T-helper 9 cell (primary cell): Measurements from ENCODE around the gene CALY.
"Not testable (repeated sequence)": the region's sequence is repeated elsewhere in the genome, so short reads cannot be mapped to it uniquely, and the experiment has no call there.

Experiments used
- DNase-seq: peaks from one replicate; pipeline ENCODE4 v3.0.0-alpha.2; 2020

CALY gene

DNA sequence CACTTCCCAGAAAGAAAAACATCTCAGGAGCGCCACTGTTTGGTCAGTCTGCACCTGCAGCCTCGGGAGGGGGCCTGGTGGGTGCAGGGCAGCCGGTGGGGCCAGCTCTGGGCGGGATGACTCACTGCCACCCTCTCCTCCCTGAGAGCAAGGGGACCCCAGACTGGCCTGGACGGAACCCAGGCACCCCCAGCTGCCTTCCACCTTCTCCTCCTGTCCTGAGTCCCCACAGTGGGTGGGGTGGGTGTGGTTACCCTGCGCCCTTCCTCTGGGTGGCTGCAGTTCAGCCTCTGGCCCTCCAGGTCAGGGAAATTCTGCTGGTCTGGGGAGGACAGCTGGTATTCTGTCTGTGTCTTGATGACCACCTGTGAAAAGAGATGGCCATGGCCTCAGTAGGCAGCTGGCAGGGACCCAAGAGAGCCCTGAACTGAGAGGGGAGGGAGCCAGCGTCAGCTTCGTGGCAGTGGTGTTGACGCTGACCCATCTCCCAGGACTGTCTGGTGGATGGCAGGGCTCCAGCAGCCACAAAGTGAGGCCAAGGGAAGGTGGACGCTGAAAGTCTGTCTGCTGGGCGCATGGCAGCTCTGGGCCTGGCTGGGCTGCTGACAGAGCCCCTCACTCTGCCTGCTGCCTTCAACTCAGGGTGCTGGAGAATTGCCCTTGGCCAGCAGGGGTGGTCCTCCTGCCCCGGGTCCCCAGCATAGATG lies 8.9 kb downstream of the CALY start:
- DNase-seq: no peak

DNA sequence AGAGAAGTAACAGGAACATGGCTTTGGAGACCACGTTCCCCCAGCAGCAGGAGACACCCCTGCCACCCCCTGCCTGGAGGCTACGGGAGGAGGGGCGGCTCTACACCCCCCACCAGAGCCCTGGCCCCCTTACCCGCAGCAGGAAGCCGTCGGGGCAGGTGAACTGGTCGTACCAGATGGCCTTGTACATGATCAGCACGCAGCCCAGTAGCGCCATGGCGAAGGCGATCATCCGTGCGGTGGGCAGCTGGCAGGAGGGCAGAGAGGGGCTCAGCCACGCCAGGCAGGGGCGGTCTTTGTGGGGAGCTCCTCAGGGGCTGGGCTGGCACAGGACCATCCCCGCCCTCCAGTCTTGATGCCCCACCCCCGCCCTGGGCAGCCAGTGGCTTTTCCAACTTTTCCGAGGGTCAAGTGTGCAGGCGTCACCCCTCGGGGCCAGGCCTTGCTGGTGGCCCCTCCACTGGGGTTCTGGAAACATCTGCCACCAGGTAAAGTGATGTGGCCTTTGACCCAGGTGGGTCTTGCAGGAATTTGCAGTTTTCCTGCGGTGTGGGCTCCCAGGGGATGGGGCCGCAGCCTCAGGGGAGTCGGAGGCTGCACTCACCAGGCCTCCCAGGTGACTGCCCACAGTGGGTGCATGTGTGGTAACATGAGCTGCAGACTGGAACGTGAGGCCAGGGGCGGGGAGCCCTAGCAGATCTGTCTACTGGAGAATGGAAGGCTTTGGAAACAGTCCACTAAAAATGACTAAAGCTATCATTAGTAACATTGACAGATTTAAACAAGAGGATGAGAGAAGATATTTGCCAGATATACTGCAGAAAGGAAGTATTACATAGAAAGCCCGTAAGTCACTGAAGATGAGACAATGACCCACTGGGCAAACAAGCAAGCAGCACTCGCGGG lies 9.7 kb downstream of the CALY start:
- DNase-seq: no peak

DNA sequence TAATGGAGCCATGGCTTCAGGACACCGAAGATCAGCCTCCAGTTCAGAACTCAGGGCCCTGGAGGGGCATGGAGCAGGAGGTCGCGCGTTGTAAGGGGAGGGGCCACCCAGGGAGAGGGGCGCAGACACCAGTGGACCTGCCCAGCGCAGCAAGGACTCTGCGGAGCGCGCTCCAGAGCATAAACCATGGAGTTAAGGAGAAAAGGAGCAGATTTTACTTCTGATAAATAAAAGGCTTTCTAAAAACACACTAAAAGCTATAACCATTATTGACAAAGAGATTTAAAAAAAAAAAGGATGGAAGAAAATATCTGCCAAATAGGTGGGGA lies 10.5 kb downstream of the CALY start:
- no peak for DNase-seq

DNA sequence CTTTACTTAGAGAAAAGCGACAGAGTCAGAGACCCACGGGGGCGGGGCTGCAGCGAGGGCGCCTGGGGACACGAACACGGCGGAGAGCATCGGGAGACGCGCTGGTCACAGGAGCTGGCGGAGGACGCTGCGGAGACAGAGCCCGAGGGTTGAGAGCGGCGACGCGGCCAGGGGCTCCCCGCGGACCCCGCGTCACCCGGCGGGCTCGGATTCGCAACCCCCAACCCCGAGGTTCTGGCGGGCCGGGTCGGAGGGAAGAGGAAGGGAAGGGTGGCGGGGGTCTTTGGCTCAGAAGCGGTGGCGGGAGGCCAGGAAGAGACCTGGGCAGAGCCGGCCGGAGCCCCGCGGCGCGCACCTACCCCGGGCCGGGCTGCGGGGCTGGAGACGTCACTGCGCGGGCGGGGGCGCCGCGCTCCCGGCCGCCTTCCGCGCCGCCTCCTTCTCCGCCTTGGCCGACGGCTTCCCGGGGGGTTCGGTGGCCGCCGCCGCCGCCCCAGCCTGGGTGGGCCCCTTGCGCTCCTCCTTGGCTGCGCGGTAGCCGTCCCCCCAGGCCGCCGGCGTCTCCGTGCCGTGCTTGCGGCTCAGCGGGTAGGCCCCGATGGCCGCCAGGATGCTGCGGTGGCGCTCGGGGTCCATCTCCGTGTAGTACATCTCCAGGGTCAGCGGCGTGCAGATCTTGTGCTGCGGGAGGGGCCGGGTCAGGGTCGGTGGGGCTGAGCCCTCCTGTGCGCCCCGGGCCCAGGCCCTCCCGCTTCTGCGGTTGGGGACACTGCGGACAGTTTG lies 11.1 kb downstream of the CALY start:
- peak; percentile 26 for DNase-seq

DNA sequence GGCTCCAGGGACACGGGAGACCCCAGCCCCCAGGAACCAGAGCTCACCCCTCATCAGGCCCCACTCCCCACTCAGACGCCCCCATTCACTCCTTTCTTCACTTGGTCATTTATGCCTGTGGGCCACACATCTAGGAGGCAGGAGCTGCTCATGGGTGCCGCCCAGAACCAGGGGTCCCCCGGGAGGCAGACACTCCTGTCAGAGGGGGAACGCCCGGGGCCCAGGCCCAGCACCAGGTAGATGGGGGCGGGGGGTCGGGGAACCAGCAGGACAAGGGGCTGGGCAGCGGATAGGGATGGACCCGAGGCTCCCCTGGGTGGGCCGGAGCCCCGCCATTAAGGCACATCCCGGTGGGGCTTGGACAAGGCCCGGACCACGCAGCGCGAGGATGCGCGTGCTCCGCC lies 11.8 kb downstream of the CALY start:
- no peak for DNase-seq

DNA sequence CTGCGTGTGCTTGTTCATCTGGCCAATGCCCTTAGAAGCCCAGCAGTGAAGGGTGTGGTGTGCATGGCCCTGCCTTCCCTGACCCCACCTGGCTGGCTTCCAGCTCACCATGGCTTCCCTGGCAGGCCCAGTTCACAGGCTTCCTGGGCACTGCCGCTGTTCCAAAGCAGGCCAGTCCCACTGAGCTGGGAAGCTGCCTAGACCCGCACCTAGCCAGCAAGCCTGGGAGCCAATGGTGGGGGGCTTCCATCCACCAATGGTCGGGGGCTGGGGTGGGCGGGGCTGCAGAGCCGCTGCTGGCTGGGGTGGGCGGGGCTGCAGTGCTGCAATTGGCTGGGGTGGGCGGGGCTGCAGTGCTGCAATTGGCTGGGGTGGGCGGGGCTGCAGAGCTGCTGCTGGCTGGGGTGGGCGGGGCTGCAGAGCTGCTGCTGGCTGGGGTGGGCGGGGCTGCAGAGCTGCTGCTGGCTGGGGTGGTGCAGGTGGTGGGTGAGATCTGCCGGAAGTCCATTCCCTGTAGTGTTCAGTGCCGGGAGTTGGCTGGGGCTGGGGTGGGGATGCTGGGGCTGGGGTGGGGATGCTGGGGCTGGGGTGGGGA lies 12.4 kb downstream of the CALY start:
- peak; percentile 51 for DNase-seq

DNA sequence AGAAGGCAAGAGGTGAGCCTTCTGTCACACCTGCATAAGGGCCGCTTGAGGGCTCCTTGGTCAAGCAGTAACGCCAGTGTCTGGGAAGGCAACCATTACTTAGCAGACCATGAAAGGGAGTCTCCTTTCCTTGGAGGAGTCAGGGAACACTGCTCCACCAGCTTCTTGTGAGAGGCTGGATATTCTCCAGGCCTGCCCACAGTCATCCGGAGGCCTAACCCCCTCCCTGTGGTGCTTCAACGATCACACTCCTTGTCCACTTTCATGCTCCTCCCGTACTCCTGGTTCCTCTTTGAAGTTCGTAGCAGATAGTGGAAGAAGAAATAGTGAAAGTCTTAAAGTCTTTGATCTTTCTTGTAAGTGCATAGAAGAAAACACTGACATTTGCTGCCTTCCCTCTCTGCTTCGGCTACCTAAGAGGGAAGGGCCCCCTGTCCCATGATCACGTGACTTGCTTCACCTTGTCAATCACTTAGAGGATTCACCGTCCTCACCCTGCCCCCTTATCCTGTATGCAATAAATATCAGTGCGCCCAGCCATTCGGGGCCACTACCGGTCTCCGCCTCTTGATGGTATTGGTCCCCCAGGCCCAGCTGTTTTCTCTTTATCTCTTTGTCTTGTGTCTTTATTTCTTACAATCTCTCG lies 14.5 kb downstream of the CALY start:
- not testable (repeated sequence) for DNase-seq

DNA sequence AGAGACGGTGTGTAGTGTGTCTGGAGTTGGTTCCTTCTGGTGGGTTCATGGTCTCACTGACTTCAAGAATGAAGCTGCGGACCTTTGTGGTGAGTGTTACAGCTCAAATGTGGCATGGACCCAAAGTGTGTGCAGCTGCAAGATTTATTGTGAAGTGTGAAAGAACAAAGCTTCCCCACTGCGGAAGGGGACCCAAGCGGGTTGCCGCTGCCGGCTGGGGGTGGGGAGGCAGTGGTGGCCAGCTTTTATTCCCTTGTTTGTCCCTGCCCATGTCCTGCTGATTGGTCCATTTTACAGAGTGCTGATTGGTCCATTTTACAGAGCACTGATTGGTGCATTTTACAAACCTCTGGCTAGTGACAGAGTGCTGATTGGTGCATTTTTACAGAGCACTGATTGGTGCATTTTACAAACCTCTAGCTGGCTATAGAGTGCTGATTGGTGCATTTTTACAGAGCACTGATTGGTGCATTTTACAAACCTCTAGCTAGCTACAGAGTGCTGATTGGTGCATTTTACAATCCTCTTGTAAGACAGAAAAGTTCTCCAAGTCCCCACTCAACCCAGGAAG lies 15.8 kb downstream of the CALY start:
- not testable (repeated sequence) for DNase-seq

DNA sequence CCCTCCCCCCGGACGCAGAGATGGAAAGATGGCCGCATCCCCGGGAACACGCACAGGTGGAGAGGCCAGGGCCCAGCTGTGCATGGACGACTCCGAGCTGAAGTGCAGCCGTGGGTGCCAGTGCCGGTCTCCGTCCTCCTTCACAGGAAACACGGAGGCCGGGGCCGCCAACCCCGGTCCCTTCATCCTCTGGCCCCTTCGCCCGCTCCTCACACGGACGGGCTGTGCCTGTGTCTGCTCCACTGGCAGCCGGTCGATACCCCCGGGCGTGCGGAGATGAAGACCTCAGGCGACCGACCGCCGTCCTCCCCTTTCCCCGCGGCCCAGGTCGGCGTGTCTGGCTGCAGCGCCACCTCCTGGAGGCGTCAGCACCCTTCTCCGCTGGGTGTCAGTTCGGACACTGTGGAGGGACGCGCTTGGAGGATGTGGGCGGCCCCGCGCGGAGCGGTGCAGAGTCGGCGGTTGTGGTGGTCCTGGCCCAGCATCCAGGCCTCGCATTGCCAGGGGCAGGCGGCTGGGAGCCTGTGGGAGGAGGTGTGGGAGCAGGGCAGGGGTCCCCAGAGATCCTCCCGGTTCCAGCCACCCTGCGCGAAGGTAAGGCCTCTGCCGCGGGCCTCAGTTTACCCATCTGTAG lies 18.1 kb downstream of the CALY start:
- DNase-seq: peak; percentile 65

DNA sequence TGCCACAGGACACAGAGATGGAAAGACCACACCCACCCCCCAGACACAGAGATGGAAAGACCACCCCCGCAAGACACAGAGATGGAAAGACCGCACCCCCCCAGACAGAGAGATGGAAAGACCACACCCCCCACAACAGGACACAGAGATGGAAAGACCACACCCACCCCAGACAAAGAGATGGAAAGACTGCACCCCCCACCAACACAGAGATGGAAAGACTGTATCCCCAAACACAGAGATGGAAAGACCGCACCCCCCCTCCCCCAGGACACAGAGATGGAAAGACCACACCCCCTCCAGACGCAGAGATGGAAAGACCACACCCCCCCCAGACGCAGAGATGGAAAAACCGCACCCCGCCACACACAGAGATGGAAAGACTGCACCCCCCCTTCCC lies 20.0 kb downstream of the CALY start:
- DNase-seq: no peak

DNA sequence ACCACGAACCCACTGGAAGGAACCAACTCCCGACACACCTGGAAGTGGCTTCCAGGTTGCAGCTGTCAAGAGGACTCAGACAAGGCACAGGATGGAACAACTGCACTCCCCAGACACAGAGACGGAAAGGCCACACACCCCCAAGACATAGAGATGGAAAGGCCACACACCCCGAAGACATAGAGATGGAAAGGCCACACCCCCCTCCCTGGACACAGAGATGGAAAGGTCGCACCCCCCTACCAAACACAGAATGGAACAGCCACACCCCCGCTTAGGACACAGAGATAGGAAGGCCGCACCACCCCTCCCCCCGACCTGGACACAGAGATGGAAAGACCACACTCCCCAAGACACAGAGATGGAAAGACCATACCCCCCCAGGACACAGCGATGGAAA lies 20.4 kb downstream of the CALY start:
- no peak for DNase-seq

DNA sequence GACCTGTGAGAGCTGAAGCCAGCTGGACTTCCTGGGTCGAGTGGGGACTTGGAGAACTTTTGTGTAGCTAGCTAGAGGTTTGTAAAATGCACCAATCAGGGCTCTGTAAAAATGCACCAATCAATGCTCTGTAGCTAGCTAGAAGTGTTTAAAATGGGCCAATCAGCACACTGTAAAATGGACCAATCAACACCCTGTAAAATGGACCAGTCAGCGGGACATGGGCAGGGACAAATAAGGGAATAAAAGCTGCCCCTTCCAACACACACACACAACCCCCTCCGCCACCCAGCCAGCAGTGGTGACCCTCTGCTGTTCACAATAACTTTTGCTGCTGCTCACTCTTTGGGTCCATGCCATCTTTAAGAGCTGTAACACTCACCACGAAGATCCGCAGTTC lies 20.8 kb downstream of the CALY start:
- DNase-seq: no peak

DNA sequence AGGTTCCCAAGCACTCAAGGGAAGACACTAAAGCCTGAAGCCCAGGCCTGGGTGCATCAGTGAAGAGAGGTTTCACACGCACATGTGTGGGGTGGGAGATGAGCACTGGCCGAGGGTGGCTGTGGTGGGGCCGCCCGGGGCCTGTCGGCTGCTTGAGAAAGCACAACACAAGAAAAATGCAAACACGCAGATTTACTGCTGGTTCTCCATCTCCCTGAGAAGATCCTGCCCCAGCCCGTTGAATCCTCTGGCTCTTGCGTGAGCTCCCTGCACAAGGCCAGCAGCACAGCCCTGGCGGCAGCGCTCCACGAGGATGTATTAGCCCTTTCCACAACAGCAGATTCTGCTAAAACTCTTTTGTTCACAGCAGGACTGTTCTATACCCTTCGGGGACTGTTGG lies 21.8 kb downstream of the CALY start:
- no peak for DNase-seq

DNA sequence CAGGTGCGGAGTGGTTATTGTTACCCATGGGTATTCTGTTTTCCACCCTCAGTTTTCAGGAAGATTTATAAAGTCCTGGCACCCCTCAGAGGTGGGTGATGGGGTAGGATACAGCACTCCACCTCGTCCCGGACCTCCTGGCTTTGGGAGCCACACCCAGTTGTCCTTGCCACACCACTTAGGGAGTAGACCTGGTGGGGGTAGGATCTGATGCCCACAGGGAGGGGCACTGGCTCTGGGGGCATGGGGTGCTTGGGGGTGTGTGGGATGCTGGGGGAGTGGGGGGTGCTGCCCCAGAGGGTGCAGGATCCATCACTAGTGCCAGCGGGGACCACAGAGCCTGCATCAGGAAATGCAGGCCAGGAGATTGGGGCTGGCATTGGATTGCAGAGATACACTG lies 23.5 kb downstream of the CALY start:
- DNase-seq: no peak

DNA sequence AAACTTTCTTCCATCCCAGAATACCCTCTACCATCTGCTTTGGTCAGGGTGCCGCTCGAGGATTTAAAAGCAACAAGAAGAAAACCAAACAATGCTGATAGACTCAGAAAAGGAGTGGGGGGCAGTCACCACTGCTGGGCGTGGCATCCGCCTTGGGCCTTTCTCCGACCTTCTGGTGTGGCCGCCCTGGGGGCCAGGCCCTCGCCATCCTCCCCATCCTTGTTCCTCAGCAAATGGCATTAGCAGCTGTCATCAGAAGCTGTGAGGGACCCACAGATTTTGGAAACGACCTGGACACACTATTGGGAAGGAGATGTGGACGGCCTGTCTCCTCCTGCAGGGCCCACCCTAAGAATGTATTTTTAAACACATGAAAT lies 23.9 kb downstream of the CALY start:
- DNase-seq: no peak

DNA sequence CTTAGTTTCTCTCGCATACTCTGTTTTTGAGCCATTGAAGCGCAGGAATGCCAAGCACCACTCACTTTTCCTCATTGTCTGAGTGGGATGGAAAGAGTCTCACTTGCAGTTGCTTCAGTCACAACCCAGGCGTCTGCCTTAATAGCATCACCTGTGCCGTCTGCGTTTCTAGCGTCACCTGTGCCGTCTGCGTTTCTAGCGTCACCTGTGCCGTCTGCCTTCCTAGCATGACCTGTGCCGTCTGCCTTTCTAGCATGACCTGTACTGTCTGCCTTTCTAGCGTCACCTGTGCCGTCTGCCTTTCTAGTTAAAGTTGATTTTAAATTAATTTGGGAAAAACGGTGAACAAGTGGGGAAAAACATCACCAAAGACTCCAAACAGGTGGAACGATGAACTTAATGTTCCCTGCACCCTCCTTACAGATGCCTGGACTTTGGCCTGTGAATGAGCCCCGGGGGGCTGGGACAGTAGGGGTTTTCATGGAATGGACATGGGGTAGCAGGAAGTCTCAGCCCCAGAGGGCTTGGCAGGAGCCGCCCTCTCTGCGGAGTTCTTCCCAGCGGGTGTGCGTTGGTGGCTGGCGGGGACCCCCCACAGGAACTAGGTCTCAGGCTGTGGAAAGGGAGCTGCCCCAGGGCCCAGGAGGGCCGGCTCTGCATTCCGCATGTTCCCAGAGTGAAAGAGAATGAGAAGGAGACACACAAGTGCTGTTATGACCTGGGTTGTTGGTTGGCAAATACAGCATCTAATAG lies 24.5 kb downstream of the CALY start:
- DNase-seq: no peak

DNA sequence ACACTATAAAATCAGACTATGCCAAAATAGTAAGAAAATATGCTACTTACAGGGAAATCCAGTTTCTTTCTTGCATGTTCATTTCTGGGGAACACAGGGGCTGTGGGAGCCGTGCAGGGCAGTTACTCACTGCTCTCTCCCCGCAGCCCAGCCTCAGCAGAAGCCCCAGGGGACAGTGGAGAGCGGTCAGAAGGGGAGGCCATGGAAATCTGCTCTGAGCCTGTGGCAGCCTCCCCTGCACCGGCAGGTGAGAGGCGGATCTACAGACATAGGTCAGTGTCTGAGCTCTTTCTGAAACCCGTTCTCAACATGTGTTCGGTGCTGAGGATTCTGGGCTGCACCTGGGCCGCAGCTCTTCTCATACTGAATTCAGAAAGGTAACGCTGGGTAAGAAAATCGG lies 25.1 kb downstream of the CALY start:
- no peak for DNase-seq

DNA sequence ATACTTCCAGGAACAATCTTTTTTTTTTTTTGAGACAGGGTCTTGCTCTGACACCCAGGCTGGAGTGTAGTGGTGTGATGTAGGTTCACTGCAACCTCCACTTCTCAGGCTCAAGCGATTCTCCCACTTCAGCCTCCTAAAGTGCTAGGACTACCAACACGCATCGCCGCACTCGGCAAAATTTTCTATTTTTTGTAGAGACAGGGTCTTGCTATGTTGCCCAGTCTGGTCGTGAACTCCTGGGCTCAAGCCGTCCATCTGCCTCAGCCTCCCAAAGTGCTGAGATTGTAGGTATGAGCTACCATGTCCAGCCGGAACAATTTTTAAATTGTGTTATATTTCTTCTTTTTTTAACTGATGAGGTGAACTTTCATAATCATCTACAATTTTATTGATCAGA lies 25.9 kb downstream of the CALY start:
- no peak for DNase-seq

DNA sequence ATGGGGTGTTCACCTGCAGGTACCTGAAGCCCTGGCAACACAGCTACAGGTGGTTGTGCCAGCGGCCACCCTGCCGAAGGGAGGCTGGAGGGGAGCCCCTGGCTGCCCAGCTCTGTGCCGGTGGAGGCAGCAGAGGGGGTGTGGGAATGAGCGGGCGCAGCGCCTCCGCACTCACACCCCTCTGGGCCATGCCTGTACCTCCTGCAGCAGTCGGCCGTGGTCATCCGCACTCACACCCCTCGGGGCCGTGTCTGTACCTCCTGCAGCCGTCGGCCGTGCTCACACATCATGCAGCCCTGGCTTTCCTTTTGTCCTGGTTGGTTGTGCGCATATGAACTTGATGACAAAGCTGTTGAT lies 26.3 kb downstream of the CALY start:
- DNase-seq: no peak

DNA sequence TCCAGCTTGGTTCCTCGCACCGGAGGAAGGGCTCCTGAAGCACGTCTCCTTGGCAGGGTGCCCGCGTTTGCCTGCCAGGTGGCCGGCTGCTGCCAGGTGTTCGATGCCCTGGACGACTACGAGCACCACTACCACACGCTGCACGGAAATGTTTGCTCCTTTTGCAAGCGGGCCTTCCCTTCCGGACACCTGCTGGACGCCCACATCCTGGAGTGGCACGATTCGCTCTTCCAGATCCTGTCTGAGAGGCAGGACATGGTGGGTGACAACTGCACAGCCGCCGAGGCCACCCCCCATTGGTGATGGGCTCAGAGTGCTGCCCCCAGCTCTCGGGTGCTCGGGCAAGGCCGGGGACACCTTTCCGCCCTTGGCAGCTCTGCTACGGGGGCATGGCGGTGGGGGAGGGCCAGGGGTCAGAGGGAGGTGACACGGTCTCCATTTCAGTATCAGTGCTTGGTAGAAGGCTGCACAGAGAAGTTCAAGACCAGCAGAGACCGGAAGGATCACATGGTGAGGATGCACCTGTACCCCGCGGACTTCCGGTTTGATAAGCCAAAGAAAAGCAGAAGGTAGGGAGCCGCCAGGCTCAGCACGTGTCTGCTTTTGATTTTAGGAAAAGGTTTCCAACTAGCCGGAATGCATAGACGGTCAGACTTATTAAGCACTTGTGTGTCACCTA lies 26.8 kb downstream of the CALY start:
- no peak for DNase-seq
